ACHN (cell line): Measurements from ENCODE around the gene FAM149A.

Experiments used
- DNase-seq: peaks from one replicate; pipeline ENCODE4 v3.0.0-alpha.2; 2015
- in situ Hi-C: cut with HindIII; loops from 2 replicates; pipeline ENCODE4 v1.10.0; 2017; ENCODE audit warnings: low sequenced_read_pairs, low pct_ligation_motif_present, low pct_unique_long_range_greater_than_20kb

FAM149A gene

GRCh38 chr4:186191200-186192065 is 86.9 kb downstream of the FAM149A start, which contains the start of gene CYP4V2:
Gene CYP4V2, plus strand, starts transcription at chr4:186191567. Its CDS starts 257 bp downstream, at chr4:186191824.
- in situ Hi-C loops = no loop called here
- peak; percentile 86 for DNase-seq

- peak; percentile 35 for DNase-seq
These were observed 87.6 kb downstream of the FAM149A start for GRCh38 chr4:186192066-186192612.

GRCh38 chr4:186193851-186194250 is 89.3 kb downstream of the FAM149A start:
- in situ Hi-C loops = no loop called here
- DNase-seq = no peak

More at GRCh38 chr4:186192066-186192612, 87.6 kb downstream of the FAM149A start:
- in situ Hi-C loops = no loop called here

DNA sequence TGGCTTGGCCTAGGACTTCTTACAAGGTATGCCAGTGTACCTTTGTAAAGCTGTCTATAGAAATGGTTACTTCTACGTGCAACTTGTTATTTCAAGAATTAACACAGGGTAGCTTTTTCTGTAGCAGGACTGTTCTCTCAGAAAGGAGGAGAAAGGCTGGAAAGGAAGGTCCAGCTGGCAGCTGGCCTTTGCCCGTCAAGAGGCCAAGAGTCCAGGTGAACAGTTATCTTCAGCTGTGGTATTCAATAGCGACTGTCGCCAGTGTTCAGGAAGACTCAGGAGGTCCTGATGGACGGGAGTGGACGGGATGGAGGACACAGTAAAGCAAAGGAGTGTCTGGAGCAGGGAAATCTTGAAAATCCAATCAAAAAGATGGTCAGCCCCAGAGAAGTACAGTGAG is 91.6 kb downstream of the FAM149A start:
- in situ Hi-C loops = no loop called here
- DNase-seq = no peak

GRCh38 chr4:186200516-186200915 is 96.0 kb downstream of the FAM149A start:
- no peak for DNase-seq
- in situ Hi-C loops = no loop called here

GRCh38 chr4:186201010-186201409 is 96.5 kb downstream of the FAM149A start:
- no peak for DNase-seq
- in situ Hi-C loops = no loop called here

- in situ Hi-C loops = no loop called here
- peak; percentile 75 for DNase-seq
These were observed 97.2 kb downstream of the FAM149A start for GRCh38 chr4:186201535-186202230.

GRCh38 chr4:186202490-186203140 is 98.1 kb downstream of the FAM149A start:
- in situ Hi-C loops = no loop called here
- DNase-seq = no peak

DNA sequence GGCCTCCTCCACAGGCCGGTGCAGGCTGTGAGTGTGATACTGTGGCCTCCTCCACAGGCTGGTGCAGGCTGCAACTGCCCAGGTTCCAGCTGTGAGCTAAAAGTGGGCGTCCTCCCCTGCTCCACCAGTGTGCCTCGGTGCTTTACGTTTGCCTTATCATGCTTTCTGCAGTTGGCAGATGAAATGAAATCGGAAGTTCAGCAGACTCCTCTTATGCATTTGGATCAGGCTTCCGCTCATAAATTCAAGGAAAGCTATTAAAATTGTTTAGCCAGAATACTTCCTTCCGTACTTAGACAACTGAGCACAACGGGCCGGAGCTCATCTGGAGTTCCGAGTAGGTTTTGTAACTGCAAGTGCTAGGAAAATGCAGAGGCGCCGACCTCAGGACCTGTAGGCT is 98.9 kb downstream of the FAM149A start:
- in situ Hi-C loops = no loop called here
- DNase-seq = no peak

- in situ Hi-C loops = no loop called here
- no peak for DNase-seq
These were observed 99.6 kb downstream of the FAM149A start for GRCh38 chr4:186204103-186204559.

GRCh38 chr4:186204686-186205085 is 100.2 kb downstream of the FAM149A start:
- in situ Hi-C loops = no loop called here
- no peak for DNase-seq

DNA sequence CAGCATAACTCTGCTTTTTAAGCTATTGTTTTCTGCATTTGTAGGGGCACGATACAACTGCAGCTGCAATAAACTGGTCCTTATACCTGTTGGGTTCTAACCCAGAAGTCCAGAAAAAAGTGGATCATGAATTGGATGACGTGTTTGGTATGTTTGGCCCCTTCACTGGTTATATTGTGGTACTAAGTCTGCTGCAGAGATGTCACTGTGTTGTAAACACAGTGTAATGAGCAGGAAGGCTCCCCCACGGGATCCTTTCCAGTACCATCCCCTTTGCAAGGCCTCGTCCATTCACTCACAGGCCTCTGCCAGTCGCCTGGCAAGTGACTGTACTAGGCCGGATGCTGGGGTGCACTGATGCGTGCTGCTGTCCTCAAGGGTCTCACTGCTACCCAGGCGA is 100.7 kb downstream of the FAM149A start:
- in situ Hi-C loops = no loop called here
- no peak for DNase-seq

GRCh38 chr4:186216465-186217024 is 112.0 kb downstream of the FAM149A start:
- DNase-seq = no peak
- in situ Hi-C loops = no loop called here

GRCh38 chr4:186217733-186218293 is 113.3 kb downstream of the FAM149A start:
- in situ Hi-C loops = no loop called here

GRCh38 chr4:186221624-186222023 is 117.1 kb downstream of the FAM149A start:
- DNase-seq = no peak
- in situ Hi-C loops = no loop called here

More at GRCh38 chr4:186217733-186218293, 113.3 kb downstream of the FAM149A start:
- no peak for DNase-seq
